ENCODE results near the gene DDX39B. TPM values are rescaled to one million over a fixed set of nuclear protein-coding genes. Genes with fewer than 3 reads are reported as not detected.
A peak's percentile ranks its signal among the peaks of the same experiment; 100 is the strongest.

DDX39B gene
- total and polyA plus RNA-seq, 2 of the 4 experiments (the other 2 are of a cell fraction), result 371 to 796 TPM

- H3K4me3 ChIP-seq (ENCODE audit: insufficient read depth, low read depth, low read length), result no peak overlapping the region; the same call in 1 of the 2 replicates
- H4K8ac ChIP-seq (ENCODE audit: low read depth in 2 of 2, low read length in 2 of 2), result peak overlapping the region in 1 of 2 experiments; percentile 64; a peak in 2 of 4 replicates
- H2BK20ac ChIP-seq (ENCODE audit: low read depth, low read length), result peak overlapping the region; percentile 41; the same call in 1 of the 2 replicates
- H3K9ac ChIP-seq (ENCODE audit: low read depth, low read length), result no peak overlapping the region
- H2AFZ ChIP-seq (replicated peaks; ENCODE audit: low read length, poor library complexity), result no peak overlapping the region
- peak overlapping the region; percentile 59; the same call in 1 of the 3 replicates for H2BK15ac ChIP-seq (ENCODE audit: low read depth, low read length)
- no TSS peak for BruUV-seq (replicated peaks)
- ATAC-seq (ENCODE audit: low read depth), result peak; percentile 40
- H3K27me3 ChIP-seq (ENCODE audit: control insufficient read depth, insufficient read depth, low read length), result no peaks in the 10 kb centered on the region
- peak overlapping the region; percentile 55; the same call in 1 of the 2 replicates for H3K4me2 ChIP-seq (ENCODE audit: low read depth, low read length)
- 0 out of 2 replicates have a peak overlapping the region, but pooled peaks have one; percentile 61 for H3K14ac ChIP-seq (replicated peaks; ENCODE audit: low read depth, low read length)
- no peaks in the 10 kb centered on the region for H3K9me3 ChIP-seq (ENCODE audit: control insufficient read depth, insufficient read depth, low read length)
- H3K27ac ChIP-seq (ENCODE audit: insufficient read depth, low read length), result no peak overlapping the region
- H2BK5ac ChIP-seq (ENCODE audit: low read depth, low read length, poor library complexity, severe bottlenecking), result peak overlapping the region; percentile 80
- peaks cover 6% of the 10 kb centered on the region for H3K9me1 ChIP-seq (ENCODE audit: insufficient read depth, low read length)
- no CpG with 5 or more reads among the region's 2 CpGs for WGBS, 2 experiments (ENCODE audit: extremely low coverage in 2 of 2, insufficient read length in 1 of 2)
- peak overlapping the region; percentile 18; the same call in 1 of the 2 replicates for H3K23ac ChIP-seq (ENCODE audit: low read depth, low read length)
- H4K91ac ChIP-seq (ENCODE audit: insufficient read depth, low read depth, low read length), result peak overlapping the region; percentile 37; the same call in 1 of the 2 replicates
- in situ Hi-C loops (cut with MboI; ENCODE audit: low sequenced_read_pairs), result no loop called here
- peaks cover 3% of the 10 kb centered on the region for H3K4me1 ChIP-seq (ENCODE audit: control insufficient read depth, insufficient read depth, low read length)
- peak overlapping the region; percentile 61 for H3K4ac ChIP-seq (ENCODE audit: low read depth, low read length)
- DNase-seq, result peak; percentile 62
- H3K56ac ChIP-seq (ENCODE audit: extremely low read depth, insufficient read depth, low read length), result no peak overlapping the region
- POLR2A ChIA-PET (ENCODE audit: unreplicated experiment), result interaction anchor here (0.6 kb wide), 1 partner anchor 46 kb away, joined by 4 read pairs; the partner anchor contains the start of gene DDX39B
- no peak overlapping the region for H2AK9ac ChIP-seq (replicated peaks; ENCODE audit: low read depth, low read length, poor library complexity)
- H3K79me1 ChIP-seq (ENCODE audit: low read depth in 1 of 2, low read length in 2 of 2), result peaks cover 7 to 45% of the 10 kb centered on the region in 2 experiments; a peak in 3 of 4 replicates
- TF ChIP-seq CTCF (conservative IDR thresholded peaks at IDR 0.05; ENCODE audit: low read depth, low read length) (no peak), SMC3 (IDR thresholded peaks at IDR 0.05; ENCODE audit: low read depth, low read length) (no peak), BHLHE40 (IDR thresholded peaks at IDR 0.05; ENCODE audit: low read depth, low read length) (no peak), MAFK (IDR thresholded peaks at IDR 0.05; ENCODE audit: low read depth, low read length) (no peak), POLR2A (IDR thresholded peaks at IDR 0.05; ENCODE audit: low read depth, low read length) (no peak), NFE2L2 (IDR thresholded peaks at IDR 0.05; ENCODE audit: low read depth, low read length) (no peak), FOS (IDR thresholded peaks at IDR 0.05; ENCODE audit: low read depth, low read length) (no peak), RFX5 (IDR thresholded peaks at IDR 0.05; ENCODE audit: low read depth, low read length) (no peak), CHD1 (IDR thresholded peaks at IDR 0.05; ENCODE audit: low read depth, low read length) (no peak), CEBPB (IDR thresholded peaks at IDR 0.05; ENCODE audit: low read depth, low read length) (no peak), RAD21 (IDR thresholded peaks at IDR 0.05; ENCODE audit: low read length) (no peak)
- peak overlapping the region; percentile 33; the same call in 1 of the 2 replicates for H2AK5ac ChIP-seq (ENCODE audit: low read depth, low read length)
- intact Hi-C loops (cut with micrococcal nuclease), result no loop called here
- CTCF ChIA-PET, result interaction anchor here (0.8 to 0.9 kb wide), 2 partner anchors 32 to 43 kb away, joined by 3 to 5 read pairs; no protein-coding TSS in a partner anchor
- H4K20me1 ChIP-seq (ENCODE audit: insufficient read depth, low read length), result peaks cover 6% of the 10 kb centered on the region; the same call in 1 of the 2 replicates
- dilution Hi-C loops (cut with HindIII; ENCODE audit: low sequenced_read_pairs, unreplicated experiment), result no loop called here
- peak overlapping the region; percentile 49; the same call in 1 of the 2 replicates for H4K5ac ChIP-seq (ENCODE audit: low read depth, low read length)
- H3K18ac ChIP-seq (ENCODE audit: low read depth, low read length), result peak overlapping the region; percentile 58; the same call in 1 of the 2 replicates
- no peaks in the 10 kb centered on the region for H3K36me3 ChIP-seq (ENCODE audit: control insufficient read depth, insufficient read depth, low read length)
- H2BK120ac ChIP-seq (ENCODE audit: low read depth, low read length), result peak overlapping the region; percentile 27; the same call in 1 of the 2 replicates
These were observed 46.2 kb downstream of the DDX39B start for GRCh38 chr6:31495580-31495979.
